CD4-positive, alpha-beta memory T cell (primary cell): ENCODE data around the gene CDRT15L2. TPM values are rescaled to one million over a fixed set of nuclear protein-coding genes. Genes with fewer than 3 reads are reported as not detected.
"Not testable (repeated sequence)": the region's sequence is repeated elsewhere in the genome, so short reads cannot be mapped to it uniquely, and the experiment has no call there.

Source experiments
- CTCF ChIA-PET: fragments of 350-600 bp; sonication (Branson Sonifier 250); formaldehyde crosslinking; loops from one replicate; lab custom pipeline; 2021; ENCODE audit warnings: inconsistent platforms; ENCODE audit not compliant: partially characterized antibody; lab: Charles Lee
- POLR2A ChIA-PET: fragments of 350-600 bp; sonication (Branson Sonifier 250); formaldehyde crosslinking; loops from one replicate; lab custom pipeline; 2021; ENCODE audit not compliant: partially characterized antibody; lab: Charles Lee
- DNase-seq, 5 donors: peaks; one replicate each; pipeline versions ENCODE4 v3.0.0 to v3.0.0-alpha.2; 2020 to 2022; ENCODE audit warnings: mixed read lengths in 1 of 5
- H3K27ac ChIP-seq: one replicate; pipeline ENCODE4 v1.7.0; 2013; ENCODE audit warnings: low read depth, low read length
- H3K27me3 ChIP-seq: 2 replicates; pipeline ENCODE4 v1.7.0; 2013; ENCODE audit warnings: mild to moderate bottlenecking, low read length, moderate library complexity; ENCODE audit not compliant: insufficient read depth
- H3K36me3 ChIP-seq: 2 replicates; pipeline ENCODE4 v1.7.0; 2013; ENCODE audit warnings: mild to moderate bottlenecking, low read length, moderate library complexity; ENCODE audit not compliant: insufficient read depth
- H3K4me1 ChIP-seq: 2 replicates; pipeline ENCODE4 v1.7.0; 2013; ENCODE audit warnings: mild to moderate bottlenecking, low read length, moderate library complexity; ENCODE audit not compliant: insufficient read depth
- H3K4me3 ChIP-seq, 2 donors: one replicate each; pipeline ENCODE4 v1.7.0; 2013; ENCODE audit warnings: low read length in 2 of 2, mild to moderate bottlenecking in 1 of 2
- H3K9me3 ChIP-seq, 2 donors: one replicate each; pipeline ENCODE4 v1.7.0; 2013; ENCODE audit warnings: low read length in 2 of 2, control low read depth in 1 of 2; ENCODE audit not compliant: control insufficient read depth in 1 of 2
- H3K27ac Mint-ChIP-seq, 7 donors: one replicate each; pipeline ENCODE4 v1.8.0; 2020 to 2021; ENCODE audit warnings: mixed read lengths in 7 of 7, mild to moderate bottlenecking in 6 of 7, inconsistent platforms in 3 of 7, moderate library complexity in 3 of 7
- H3K27me3 Mint-ChIP-seq, 2 donors: one replicate each; pipeline ENCODE4 v1.8.0; 2020 to 2021; ENCODE audit warnings: mixed read lengths in 2 of 2
- H3K36me3 Mint-ChIP-seq, 2 donors: one replicate each; pipeline ENCODE4 v1.8.0; 2020 to 2021; ENCODE audit warnings: mixed read lengths in 2 of 2, inconsistent platforms in 1 of 2, mild to moderate bottlenecking in 1 of 2
- H3K4me1 Mint-ChIP-seq, 4 donors: one replicate each; pipeline ENCODE4 v1.8.0; 2020 to 2021; ENCODE audit warnings: mixed read lengths in 4 of 4, mild to moderate bottlenecking in 1 of 4
- H3K4me3 Mint-ChIP-seq, 8 donors: one replicate each; pipeline ENCODE4 v1.8.0; 2020 to 2021; ENCODE audit warnings: mixed read lengths in 8 of 8, mild to moderate bottlenecking in 7 of 8, moderate library complexity in 6 of 8, inconsistent platforms in 3 of 8
- H3K9me3 Mint-ChIP-seq, 8 donors: one replicate each; pipeline ENCODE4 v1.8.0; 2020 to 2021; ENCODE audit warnings: mixed read lengths in 8 of 8, mild to moderate bottlenecking in 5 of 8, inconsistent platforms in 3 of 8, moderate library complexity in 1 of 8
- intact Hi-C: fragments of 100-400 bp; cut with micrococcal nuclease; formaldehyde crosslinking; loops from one replicate; pipeline ENCODE4 v1.15.1; 2023
- polyA plus RNA-seq, 2 donors: library from polyadenylated mRNA; unstranded; fragments of 300-500 nt; fragmentation: Illumina TruSeq; gene quantifications; one replicate each; pipeline ENCODE4 v1.2.3, GENCODE V29; 2021
- total RNA-seq, 2 experiments: library from RNA; stranded (reverse); gene quantifications; one replicate each; pipeline ENCODE4 v1.2.3, GENCODE V29; 2021

Gene CDRT15L2
- total and polyA plus RNA-seq, 4 experiments from 2014 or later, result not detected

DNA sequence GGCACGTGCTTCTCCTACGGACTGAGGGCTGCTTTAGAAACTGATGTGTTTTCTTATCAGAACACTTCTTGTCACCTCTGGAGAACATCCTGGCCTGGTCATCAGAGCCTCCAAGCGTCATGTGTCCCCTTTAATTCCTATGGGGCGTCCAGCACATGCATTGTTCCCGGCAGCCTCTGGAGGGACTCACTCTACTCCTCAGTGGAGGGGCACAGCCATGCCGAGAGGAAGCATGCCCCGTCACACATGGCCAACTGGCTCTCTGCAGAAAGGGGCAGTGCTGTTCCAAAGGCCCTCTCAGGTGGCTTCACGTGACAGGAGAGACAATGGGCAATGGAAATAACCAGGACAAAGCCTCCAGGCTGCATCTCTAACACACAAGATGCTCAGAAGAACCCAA, 31.8 kb downstream of the CDRT15L2 start:
- Mint-ChIP-seq H3K4me3 (no peak overlapping the region), H3K27me3 (no peaks in the 10 kb centered on the region), H3K27ac (no peak overlapping the region), H3K36me3 (no peaks in the 10 kb centered on the region), H3K4me1 (no peaks in the 10 kb centered on the region), H3K9me3 (no peaks in the 10 kb centered on the region)
- no peaks in the 10 kb centered on the region for H3K4me1 ChIP-seq
- no peaks in the 10 kb centered on the region for H3K27me3 ChIP-seq
- H3K9me3 ChIP-seq, result no peaks in the 10 kb centered on the region
- no peak for DNase-seq
- POLR2A ChIA-PET, result no interaction called here
- CTCF ChIA-PET, result no interaction called here
- no peak overlapping the region for H3K4me3 ChIP-seq
- no peak overlapping the region for H3K27ac ChIP-seq
- intact Hi-C loops, result no loop called here
- H3K36me3 ChIP-seq, result no peaks in the 10 kb centered on the region

DNA sequence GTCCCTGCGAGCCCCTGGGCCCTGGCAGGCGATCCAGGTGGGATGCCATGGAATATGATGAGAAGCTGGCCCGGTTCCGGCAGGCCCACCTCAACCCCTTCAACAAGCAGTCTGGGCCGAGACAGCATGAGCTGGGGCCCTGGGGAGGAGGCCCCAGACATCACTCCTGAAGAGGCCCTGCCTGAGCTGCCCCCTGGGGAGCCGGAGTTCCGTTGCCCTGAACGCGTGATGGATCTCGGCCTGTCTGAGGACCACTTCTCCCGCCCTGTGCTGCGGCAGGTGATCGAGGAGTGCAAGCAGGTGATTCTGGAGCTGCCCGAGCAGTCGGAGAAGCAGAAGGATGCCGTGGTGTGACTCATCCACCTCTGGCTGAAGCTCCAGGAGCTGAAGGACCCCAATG, 33.1 kb downstream of the CDRT15L2 start:
- ChIA-PET POLR2A (no interaction called here), CTCF (no interaction called here)
- no peaks in the 10 kb centered on the region for H3K4me1 ChIP-seq
- H3K27ac ChIP-seq, result no peak overlapping the region
- no peak overlapping the region for H3K27ac Mint-ChIP-seq
- no peaks in the 10 kb centered on the region for H3K9me3 Mint-ChIP-seq
- no peak for DNase-seq
- no peaks in the 10 kb centered on the region for H3K4me1 Mint-ChIP-seq
- H3K4me3 Mint-ChIP-seq, result no peak overlapping the region
- no peaks in the 10 kb centered on the region for H3K27me3 Mint-ChIP-seq
- H3K36me3 ChIP-seq, result no peaks in the 10 kb centered on the region
- H3K9me3 ChIP-seq, result no peaks in the 10 kb centered on the region
- no peaks in the 10 kb centered on the region for H3K36me3 Mint-ChIP-seq
- H3K27me3 ChIP-seq, result no peaks in the 10 kb centered on the region
- intact Hi-C loops, result no loop called here
- no peak overlapping the region for H3K4me3 ChIP-seq

DNA sequence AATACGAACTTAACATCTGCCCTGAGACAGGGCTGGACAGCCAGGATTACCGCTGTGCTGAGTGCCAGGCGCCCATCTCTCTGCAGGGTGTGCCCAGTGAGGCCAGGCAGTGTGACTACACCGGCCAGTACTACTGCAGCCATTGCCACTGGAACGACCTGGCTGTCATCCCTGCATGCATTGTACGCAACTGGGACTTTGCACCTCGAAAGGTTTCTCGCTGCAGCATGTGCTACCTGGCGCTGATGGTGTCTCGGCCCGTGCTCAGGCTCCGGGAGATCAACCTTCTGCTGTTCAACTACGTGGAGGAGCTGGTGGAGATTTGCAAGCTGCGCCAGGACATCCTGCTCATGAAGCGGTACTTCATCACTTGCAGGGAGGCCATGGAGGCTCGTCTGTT, 33.7 kb downstream of the CDRT15L2 start:
- Mint-ChIP-seq H3K4me1 (no peaks in the 10 kb centered on the region), H3K36me3 (no peaks in the 10 kb centered on the region), H3K27ac (no peak overlapping the region), H3K9me3 (no peaks in the 10 kb centered on the region), H3K4me3 (no peak overlapping the region), H3K27me3 (no peaks in the 10 kb centered on the region)
- H3K4me1 ChIP-seq, result no peaks in the 10 kb centered on the region
- no peak overlapping the region for H3K27ac ChIP-seq
- H3K9me3 ChIP-seq, result no peaks in the 10 kb centered on the region
- POLR2A ChIA-PET, result no interaction called here
- intact Hi-C loops, result no loop called here
- H3K27me3 ChIP-seq, result no peaks in the 10 kb centered on the region
- DNase-seq, result no peak
- no peak overlapping the region for H3K4me3 ChIP-seq
- CTCF ChIA-PET, result no interaction called here
- H3K36me3 ChIP-seq, result no peaks in the 10 kb centered on the region

DNA sequence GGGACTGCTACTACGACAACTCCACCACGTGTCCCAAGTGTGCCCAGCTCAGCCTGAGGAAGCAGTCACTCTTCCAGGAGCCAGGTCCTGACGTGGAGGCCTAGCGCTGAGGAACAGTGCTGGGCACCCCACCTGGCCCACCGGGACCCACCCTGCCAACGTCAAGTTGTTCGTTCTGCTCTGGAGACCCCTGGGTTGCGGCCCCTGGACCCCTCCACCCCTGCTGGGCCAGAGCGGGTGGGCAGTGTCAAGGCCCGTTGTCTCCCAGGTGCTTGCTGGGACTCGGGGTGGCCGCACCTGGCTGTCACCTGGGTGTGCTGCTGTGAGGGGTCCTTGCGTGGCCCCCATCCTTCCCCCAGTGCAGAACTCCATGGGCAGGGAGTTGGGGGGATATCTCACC, 34.4 kb downstream of the CDRT15L2 start:
- Histone ChIP-seq H3K4me1 (no peaks in the 10 kb centered on the region), H3K4me3 (no peak overlapping the region), H3K27ac (no peak overlapping the region), H3K36me3 (no peaks in the 10 kb centered on the region), H3K9me3 (no peaks in the 10 kb centered on the region), H3K27me3 (no peaks in the 10 kb centered on the region)
- ChIA-PET POLR2A (no interaction called here), CTCF (no interaction called here)
- no peaks in the 10 kb centered on the region for H3K36me3 Mint-ChIP-seq
- intact Hi-C loops, result no loop called here
- no peak overlapping the region for H3K27ac Mint-ChIP-seq
- no peaks in the 10 kb centered on the region for H3K27me3 Mint-ChIP-seq
- H3K4me3 Mint-ChIP-seq, result no peak overlapping the region
- no peaks in the 10 kb centered on the region for H3K9me3 Mint-ChIP-seq
- no peaks in the 10 kb centered on the region for H3K4me1 Mint-ChIP-seq
- no peak for DNase-seq

DNA sequence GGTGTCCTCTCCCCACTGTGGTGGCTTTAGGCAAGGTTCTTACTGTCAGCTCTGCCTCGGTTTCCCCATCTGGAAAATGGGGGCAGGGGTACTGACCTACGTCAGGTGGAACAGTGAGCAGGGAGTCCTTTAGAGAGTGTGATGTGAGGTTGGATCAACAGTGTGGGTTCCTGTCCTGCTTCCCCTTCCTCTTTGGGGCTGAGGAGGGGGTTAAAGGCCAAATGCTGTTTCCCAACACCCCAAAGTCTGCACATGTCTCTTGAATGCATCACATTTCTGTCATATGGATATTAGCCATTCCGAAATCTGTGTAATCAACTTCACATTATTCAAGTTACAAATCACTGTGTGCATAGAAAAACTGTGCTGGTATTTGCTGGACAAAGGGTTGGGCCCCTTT, 35.9 kb downstream of the CDRT15L2 start:
- H3K27me3 Mint-ChIP-seq, H3K36me3 Mint-ChIP-seq, DNase-seq, H3K27ac Mint-ChIP-seq, H3K27me3 ChIP-seq, H3K9me3 ChIP-seq, H3K27ac ChIP-seq, H3K4me3 Mint-ChIP-seq, H3K36me3 ChIP-seq, H3K9me3 Mint-ChIP-seq, CTCF ChIA-PET, intact Hi-C loops, H3K4me3 ChIP-seq, H3K4me1 ChIP-seq, H3K4me1 Mint-ChIP-seq: not testable (repeated sequence)
- POLR2A ChIA-PET, result interaction anchor here (0.7 kb wide), 1 partner anchor 139 kb away, joined by 3 read pairs; no protein-coding TSS in a partner anchor

Other genes with a start within 250 kb of the CDRT15L2 start
- not detected for gene LGALS9B, start 112.2 kb upstream of the CDRT15L2 start, total RNA-seq
- not detected for gene LGALS9B, start 112.2 kb upstream of the CDRT15L2 start, polyA plus RNA-seq